Glomerular visceral epithelial cell (primary cell): ENCODE results near the gene PDHA1.
A peak's percentile ranks its signal among the peaks of the same experiment; 100 is the strongest.

Source experiments
- DNase-seq: peaks from one replicate; pipeline ENCODE4 v3.0.0-alpha.2; 2016; ENCODE audit errors: extremely low spot score

Gene PDHA1

GRCh38 chrX:19343535-19344408 is at the start of gene PDHA1:
PDHA1 (plus strand) TSS chrX:19343927; CDS start chrX:19344038, 111 bp downstream.
- DNase-seq, result peak; percentile 91

- DNase-seq, result peak; percentile 5
Measured at GRCh38 chrX:19303256-19303880, 40.4 kb upstream of the PDHA1 start.

- DNase-seq, result no peak
Measured at GRCh38 chrX:19326567-19326966, 17.2 kb upstream of the PDHA1 start.

GRCh38 chrX:19331831-19332230 is 11.9 kb upstream of the PDHA1 start:
- no peak for DNase-seq

DNA sequence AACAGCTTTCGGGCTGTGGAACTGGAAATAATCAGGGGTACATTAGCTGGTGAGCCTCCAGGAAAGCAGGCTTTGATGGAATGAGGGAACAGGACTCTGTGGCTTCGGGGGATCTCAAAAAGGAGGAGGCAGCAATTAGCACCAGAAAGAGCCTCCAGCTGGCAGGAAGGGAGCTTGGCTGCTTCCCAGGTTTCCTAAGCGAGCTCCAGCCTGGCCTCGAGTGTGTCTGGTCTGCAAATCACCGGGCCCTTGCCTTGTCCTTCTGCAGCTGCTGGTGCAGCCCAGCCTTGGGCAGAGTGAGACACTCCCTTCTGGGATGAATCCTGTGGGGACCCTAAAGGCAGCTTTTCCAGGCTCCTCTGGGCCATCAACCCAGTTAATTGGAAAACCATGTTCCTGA is 10.7 kb upstream of the PDHA1 start:
- no peak for DNase-seq

GRCh38 chrX:19334945-19335626 is 8.6 kb upstream of the PDHA1 start:
- DNase-seq, result peak; percentile 10

DNA sequence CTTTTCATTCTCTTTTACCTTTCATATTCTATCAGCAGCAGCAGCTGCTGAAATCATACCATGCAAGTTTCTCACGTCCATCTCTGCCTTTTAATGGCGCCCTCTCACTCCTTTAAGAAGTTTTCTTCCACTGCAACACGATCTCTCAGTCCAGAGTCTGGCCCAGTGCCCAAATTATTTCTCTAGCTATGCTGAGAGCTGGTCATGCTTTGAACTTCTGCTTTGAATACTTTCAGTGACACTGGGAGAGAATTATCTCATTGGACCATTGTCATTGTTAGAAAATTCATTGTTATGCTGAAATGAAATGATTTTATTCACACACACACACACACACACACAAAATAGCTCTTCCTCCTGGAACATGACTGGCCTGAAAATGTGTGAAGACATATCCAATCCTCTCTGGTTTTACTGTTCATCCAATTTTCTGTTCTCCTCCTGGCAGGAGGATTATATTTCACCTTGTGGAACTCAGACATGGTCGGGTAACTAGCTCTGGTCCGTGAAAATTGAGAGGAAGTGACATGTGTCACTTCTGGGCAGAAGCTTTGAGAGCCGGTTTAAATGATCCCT is 1.3 kb upstream of the PDHA1 start:
- DNase-seq, result no peak

GRCh38 chrX:19343085-19343534 is 617 bp upstream of the PDHA1 start:
- DNase-seq, result no peak

GRCh38 chrX:19344661-19345060 is 934 bp downstream of the PDHA1 start:
- no peak for DNase-seq

GRCh38 chrX:19347916-19348315 is 4.2 kb downstream of the PDHA1 start:
- DNase-seq, result no peak

DNA sequence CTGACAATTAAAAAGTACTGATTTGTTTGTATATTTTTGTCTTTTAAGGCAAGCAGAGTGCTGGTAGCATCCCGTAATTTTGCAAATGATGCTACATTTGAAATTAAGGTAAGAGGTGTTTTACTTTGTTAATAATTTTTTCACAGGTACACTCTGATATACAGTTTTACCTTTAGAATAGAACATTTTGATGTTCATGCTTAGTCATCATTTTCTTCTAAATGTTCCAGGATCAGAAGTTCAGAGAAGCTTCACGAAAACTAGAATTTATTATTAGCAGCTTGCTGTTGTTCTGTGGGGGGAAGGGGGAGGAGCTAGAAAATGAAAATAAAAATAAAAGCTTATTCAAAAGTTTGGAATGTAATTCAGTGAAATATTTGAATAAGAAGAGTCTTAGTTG is 5.5 kb downstream of the PDHA1 start:
- no peak for DNase-seq

DNA sequence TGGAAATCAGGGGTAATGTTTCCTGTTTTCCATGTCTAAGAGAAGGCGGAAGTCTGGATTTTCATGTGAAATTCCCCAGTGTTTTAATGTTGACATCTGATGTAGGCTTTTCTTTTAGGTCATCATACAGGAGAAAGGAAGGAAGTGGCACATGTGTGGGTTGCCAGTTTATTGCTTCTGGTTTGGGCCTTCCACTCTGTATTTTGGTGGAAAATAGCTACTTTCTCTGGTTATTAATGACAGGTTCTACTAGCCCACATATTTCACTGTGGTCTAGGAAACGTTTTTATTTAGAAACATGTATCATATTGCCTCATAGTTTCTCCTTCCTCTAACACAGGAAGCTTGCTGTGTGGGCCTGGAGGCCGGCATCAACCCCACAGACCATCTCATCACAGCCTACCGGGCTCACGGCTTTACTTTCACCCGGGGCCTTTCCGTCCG is 7.2 kb downstream of the PDHA1 start:
- no peak for DNase-seq

- no peak for DNase-seq
Measured at GRCh38 chrX:19354625-19355024, 10.9 kb downstream of the PDHA1 start.

- no peak for DNase-seq
Measured at GRCh38 chrX:19358521-19358920, 14.8 kb downstream of the PDHA1 start.

DNA sequence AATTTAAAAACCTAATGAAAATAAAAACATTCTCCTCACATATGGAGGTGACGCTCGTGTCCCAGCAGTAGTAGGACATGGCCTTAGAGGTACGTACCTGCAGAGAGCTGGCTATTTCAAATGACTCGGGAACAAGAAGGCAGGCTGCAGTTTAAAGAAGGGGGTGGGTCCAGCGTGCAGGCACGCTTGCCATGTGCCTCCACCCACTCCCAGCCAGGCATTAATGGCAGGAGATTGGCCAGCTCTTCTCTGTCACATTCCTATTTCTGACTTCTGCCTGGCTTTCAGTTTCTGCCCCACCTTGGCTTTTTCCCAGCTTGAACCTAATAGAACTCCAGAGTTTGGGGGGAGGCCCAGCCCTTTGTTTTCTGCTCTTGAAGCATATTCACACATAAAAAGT is 17.2 kb downstream of the PDHA1 start:
- DNase-seq, result no peak

DNA sequence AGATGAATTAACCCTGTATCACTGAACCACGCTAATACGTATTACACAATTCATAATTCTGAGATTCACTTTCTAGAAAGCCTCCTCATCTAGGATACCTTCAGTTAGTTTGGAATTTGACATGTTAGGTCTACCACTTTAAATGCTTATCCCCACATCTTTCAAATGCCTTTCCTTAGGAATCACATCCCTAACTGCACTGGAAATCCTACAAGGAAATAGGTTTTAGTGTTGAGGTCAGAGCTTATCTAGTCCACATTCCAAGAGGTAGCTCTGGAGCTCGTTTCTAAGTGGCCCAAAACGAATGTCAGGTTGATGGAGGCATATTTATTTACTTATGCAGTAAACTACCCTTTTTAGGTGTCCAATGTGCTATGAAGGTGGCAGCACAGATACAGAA is 18.0 kb downstream of the PDHA1 start:
- DNase-seq, result no peak

DNA sequence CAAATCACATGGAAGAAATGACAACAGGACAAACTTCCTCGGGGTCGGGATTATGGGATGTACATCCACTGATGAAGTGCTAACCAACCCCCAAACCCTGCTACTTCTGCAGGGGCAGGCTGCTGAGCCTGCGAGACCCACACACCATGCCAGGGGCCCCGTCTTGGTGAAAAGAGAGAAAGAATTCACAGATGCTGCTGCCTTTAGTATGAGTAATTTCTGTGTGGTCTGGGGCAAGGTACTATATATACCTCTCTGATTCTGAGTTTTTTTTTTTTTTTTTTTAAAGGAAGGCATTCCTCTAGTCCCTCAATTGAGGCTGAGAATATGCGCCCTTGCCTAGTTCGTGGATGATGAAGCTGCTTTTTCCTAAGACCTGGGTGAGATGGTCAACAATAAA is 24.8 kb downstream of the PDHA1 start:
- no peak for DNase-seq

GRCh38 chrX:19370061-19370460 is 26.3 kb downstream of the PDHA1 start:
- no peak for DNase-seq

- peak; percentile 65 for DNase-seq
Measured at GRCh38 chrX:19372170-19372546, 28.4 kb downstream of the PDHA1 start.

GRCh38 chrX:19372547-19373331 is 29.0 kb downstream of the PDHA1 start:
- no peak for DNase-seq

DNA sequence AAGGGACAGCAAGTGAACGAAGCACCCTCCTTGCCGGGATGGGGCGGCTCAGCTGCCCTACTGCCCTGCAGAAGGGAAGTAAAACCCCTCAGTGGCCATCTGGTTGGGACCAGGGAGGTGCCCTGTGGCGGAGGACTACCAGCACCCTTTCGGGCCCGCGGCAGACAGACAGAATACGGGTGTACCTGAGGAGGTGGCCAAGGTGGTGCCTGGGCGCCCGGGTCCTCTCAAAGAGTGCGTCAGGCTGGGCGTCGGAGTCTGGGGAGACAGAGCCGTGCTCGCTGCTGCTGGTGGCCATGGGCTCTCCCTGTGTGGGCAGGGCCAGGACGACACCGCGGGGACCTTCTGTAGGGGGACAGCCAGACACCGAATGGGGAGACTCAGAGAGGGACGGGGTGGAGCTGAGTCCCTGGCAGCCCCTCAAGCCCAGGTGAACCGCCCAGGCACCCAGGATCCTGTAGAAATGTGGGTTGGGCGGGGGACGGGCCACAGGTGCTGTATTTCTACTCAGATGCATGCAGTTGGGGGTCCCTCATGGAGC is 29.7 kb downstream of the PDHA1 start:
- no peak for DNase-seq
